ENCODE results near the gene DSP.

Gene DSP

GRCh38 chr6:7593229-7593628 lies 51.8 kb downstream of the DSP start:
- DNase-seq (ENCODE audit: low read depth, low spot score), result no peak

- DNase-seq (ENCODE audit: low read depth, low spot score), result no peak
Measured at GRCh38 chr6:7594579-7595125, 53.2 kb downstream of the DSP start.

DNA sequence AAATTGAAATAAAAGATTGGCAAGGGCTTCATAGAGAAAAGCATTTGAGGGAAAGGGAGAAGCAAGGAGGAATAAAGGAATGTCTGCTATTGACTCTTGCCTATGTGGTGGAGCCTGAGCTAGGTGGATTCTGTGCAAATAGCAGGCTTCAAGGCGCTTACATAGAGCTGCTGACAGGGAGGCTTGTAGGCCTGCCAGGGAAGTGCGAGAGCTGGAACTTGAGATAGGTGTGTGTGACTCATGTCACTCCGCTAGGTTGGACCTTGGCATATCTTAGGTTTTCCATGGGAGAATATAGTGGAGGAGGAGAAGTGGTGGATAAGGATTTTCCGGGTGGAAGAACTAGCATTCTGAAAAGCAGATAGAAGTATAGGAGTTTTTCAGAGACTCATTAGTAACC lies 62.5 kb downstream of the DSP start:
- DNase-seq (ENCODE audit: low read depth, low spot score), result peak; percentile 22

DNA sequence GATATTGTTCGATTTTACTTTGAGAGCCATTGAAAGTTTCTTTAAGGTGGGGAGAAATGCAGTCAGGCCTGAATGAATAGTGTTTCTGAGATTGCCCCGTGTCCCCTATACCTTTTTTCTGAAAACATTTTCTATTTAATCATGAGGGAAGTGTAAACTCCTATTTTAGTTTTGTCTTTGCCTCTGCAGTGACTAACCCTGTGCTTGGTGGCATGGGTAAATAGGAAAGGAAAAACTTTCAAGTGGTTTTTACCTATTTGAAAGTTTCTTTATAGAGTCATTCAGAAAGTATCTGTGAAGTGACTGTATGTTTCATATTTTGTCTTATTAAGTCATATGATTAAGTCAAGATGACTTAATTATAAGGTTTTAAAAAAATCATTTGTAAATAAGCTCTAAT lies 63.0 kb downstream of the DSP start:
- no peak for DNase-seq (ENCODE audit: low read depth, low spot score)

DNA sequence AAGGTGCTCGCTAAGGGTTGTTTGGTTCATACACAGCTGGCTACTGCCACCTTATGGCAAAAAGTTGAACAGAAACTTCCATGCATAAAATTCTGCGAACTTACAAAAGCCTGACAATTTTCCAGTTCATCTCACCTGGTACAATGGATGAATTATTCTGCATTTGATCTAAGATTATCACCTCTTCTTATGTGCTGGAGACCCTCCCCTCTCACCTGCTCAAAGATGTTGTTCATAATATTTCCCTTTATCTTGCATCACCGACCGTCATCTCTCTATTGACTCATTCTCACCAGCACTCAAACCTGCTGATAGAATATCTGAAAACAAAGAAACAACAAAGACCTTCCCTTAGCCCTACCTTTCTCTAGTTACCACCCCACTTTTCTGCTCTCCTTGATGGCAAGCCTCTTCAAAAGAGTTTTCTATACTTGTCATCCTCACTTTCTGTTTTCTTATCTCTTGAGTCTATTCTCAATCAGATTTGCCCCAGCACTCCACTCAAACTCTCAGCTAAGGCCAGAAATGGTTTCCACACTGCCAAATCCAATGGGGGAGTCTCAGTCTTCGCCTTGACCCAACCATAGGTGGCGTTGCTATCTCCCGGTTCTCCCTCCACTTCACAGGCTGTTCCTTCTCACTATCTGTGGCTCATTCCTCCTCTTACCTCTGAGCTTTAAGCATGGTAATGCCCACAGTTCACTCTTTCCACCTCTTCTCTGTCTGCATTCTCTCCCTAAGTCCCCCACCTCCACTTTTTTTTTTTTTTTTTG lies 74.3 kb downstream of the DSP start:
- peak; percentile 76 for DNase-seq (ENCODE audit: low read depth, low spot score)

- peak; percentile 61 for DNase-seq (ENCODE audit: low read depth, low spot score)
Measured at GRCh38 chr6:7617801-7618764, 76.6 kb downstream of the DSP start.

GRCh38 chr6:7621761-7622160 lies 80.3 kb downstream of the DSP start:
- DNase-seq (ENCODE audit: low read depth, low spot score), result no peak

- no peak for DNase-seq (ENCODE audit: low read depth, low spot score)
Measured at GRCh38 chr6:7624796-7625710, 83.6 kb downstream of the DSP start.

- no peak for DNase-seq (ENCODE audit: low read depth, low spot score)
Measured at GRCh38 chr6:7628479-7628878, 87.0 kb downstream of the DSP start.

GRCh38 chr6:7628909-7629308 lies 87.4 kb downstream of the DSP start:
- DNase-seq (ENCODE audit: low read depth, low spot score), result no peak

GRCh38 chr6:7629321-7629720 lies 87.8 kb downstream of the DSP start:
- DNase-seq (ENCODE audit: low read depth, low spot score), result no peak

GRCh38 chr6:7630792-7631191 lies 89.3 kb downstream of the DSP start:
- no peak for DNase-seq (ENCODE audit: low read depth, low spot score)

- DNase-seq (ENCODE audit: low read depth, low spot score), result no peak
Measured at GRCh38 chr6:7631466-7631865, 90.0 kb downstream of the DSP start.

DNA sequence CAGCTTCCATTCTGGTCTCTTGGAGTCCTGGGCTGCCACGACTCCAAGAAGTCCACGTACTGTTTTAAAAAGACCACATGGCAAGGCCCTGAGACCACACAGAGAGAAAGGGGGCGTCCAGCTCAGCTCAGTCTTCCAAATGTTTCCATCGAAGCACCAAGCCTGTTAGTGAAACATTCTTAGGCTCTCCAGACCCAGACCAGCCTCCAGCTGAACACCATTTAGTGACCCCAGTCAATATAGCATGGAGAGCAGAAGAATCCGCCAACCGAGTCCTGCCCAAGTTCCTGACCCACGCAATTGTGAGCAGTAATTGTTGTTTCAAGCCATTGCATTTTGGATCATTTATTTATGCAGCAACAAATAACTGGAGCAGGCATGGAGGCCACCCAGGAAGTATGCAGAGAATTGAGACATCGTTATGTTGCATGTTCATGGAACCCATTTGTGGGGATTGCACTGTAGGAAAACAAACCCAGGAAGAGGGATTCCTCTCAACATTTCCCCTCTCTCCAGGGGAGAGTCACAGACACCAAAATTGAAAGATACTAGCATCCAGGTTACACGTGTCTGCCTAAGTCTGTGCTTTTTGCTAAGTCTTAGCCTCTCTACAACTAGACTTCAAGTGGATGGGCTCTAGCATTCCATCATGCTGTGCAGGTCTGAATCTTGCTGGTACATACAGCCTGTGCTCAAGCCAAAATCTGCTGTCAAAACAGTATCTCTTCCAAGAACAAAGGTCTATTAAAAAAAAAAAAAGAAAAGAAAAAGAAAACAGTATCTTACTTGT lies 91.2 kb downstream of the DSP start:
- DNase-seq (ENCODE audit: low read depth, low spot score), result no peak

- DNase-seq (ENCODE audit: low read depth, low spot score), result no peak
Measured at GRCh38 chr6:7633361-7633760, 91.9 kb downstream of the DSP start.

DNA sequence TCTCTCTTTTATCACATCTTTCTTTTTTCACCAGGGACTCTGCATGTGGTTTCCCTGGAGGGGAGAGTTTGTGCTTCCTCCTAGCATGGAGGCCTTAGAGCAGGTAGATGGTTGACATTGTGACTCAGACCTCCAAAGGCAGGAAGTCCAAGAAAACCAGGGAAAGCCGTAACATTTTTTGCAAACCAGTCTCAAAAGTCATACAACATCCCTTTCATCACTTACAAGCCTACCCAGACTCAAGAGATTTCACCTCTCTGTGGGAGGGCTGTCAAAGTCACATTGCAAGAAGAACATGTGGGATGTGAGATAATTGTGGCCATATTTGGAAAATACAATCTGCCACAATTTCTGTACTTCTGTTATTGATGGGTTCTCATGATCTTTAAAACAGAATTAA lies 94.7 kb downstream of the DSP start:
- no peak for DNase-seq (ENCODE audit: low read depth, low spot score)
